NOMO-1 (cell line): ENCODE measurements around the gene CSNK1D.
"Not testable (repeated sequence)": the region's sequence is repeated elsewhere in the genome, so short reads cannot be mapped to it uniquely, and the experiment has no call there.

Experiments
- DNase-seq, 2 experiments: peaks; one replicate each; lab custom pipeline; 2025; ENCODE audit not compliant: unreplicated experiment in 2 of 2; lab: John Stamatoyannopoulos, UW

CSNK1D gene

DNA sequence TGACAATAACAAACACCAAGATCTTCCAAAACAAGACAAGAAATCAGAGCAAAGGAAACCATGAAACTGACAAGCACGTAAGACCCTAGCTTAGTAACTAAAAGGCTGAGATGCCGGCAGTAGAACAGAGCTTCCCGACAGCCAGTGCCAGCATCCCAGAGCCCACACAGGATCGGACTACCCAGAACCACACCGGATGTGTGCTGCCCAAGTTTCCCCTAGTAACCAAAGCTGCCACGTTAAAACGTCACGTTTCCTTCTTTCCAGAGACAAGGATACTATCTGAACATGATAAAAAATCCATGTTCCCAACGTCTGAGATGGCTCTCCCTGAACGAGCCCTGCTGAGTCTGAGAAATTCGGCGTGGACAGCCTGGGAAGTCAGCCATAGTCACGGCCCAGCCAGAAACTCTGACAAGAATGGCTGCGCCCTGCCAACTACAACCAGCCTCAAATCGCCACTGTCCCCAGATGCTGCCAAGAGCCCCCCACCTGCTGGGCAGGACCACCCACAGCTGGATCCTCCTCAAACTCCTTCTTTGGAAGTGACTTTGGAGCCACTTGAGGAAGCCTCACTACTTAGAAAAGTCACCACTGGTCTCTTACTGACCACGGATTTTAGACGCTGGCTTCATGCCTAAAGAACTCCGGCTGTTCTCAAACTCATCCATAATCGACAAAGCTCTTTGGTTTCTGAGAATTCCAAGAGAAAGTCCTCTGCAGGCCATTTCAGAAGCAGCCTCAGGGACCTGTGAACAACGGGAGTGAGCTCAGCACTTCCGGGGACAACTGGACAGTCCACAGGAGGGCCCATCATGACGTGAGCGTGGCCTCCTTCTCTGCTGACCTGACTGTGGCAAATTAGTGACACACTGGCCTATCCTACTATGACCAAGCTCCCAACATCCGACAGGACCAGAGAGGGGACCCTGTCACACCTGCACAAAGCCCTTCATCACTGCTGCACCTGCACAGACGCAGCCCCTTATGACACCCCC, 77.5 kb downstream of the CSNK1D start:
- no peak for DNase-seq

DNA sequence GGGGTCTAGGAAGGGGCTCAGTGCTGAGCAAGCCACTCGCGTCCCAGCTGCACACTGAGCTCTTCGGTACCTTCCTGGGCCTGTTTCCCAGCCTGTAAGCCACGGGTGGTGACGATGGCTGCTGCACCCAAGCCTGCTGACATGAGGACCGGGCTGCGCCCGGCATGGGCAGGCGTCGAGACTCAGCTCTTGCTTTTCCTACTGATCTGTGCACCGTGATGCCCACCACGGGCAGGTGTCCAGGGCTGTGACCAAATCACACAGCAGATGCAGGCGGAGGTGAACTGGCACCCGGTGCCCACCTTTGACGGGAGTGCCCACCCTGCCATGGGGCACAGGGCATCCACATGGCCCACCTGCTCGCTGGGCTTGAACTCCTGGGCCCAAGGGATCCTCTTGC, 78.7 kb downstream of the CSNK1D start:
- DNase-seq: no peak

GRCh38 chr17:82193520-82194220, 79.8 kb downstream of the CSNK1D start:
- DNase-seq: peak; percentile 34 to 85

GRCh38 chr17:82193050-82193449, 80.5 kb downstream of the CSNK1D start:
- not testable (repeated sequence) for DNase-seq
